ENCODE measurements around the gene SGPL1.
"Not testable (repeated sequence)": the region's sequence is repeated elsewhere in the genome, so short reads cannot be mapped to it uniquely, and the experiment has no call there.

The SGPL1 gene

GRCh38 chr10:70908406-70909296, 92.9 kb downstream of the SGPL1 start:
- no peak for DNase-seq

- no peak for DNase-seq
These were observed 93.7 kb downstream of the SGPL1 start for GRCh38 chr10:70909326-70909935.

- no peak for DNase-seq
These were observed 95.0 kb downstream of the SGPL1 start for GRCh38 chr10:70910486-70911341.

- no peak for DNase-seq
These were observed 95.6 kb downstream of the SGPL1 start for GRCh38 chr10:70911386-70911785.

GRCh38 chr10:70912556-70912955, 96.8 kb downstream of the SGPL1 start:
- no peak for DNase-seq

- no peak for DNase-seq
These were observed 97.6 kb downstream of the SGPL1 start for GRCh38 chr10:70913191-70913892.

GRCh38 chr10:70913893-70914240, 98.1 kb downstream of the SGPL1 start:
- no peak for DNase-seq

- no peak for DNase-seq
These were observed 98.6 kb downstream of the SGPL1 start for GRCh38 chr10:70914316-70914864.

GRCh38 chr10:70915206-70915605, 99.5 kb downstream of the SGPL1 start:
- DNase-seq: no peak

GRCh38 chr10:70915806-70916205, 100.1 kb downstream of the SGPL1 start:
- no peak for DNase-seq

GRCh38 chr10:70916241-70916640, 100.5 kb downstream of the SGPL1 start:
- DNase-seq: no peak

GRCh38 chr10:70917226-70917625, 101.5 kb downstream of the SGPL1 start:
- DNase-seq: no peak

- DNase-seq: no peak
These were observed 101.9 kb downstream of the SGPL1 start for GRCh38 chr10:70917635-70918034.

- peak; percentile 48 for DNase-seq
These were observed 103.2 kb downstream of the SGPL1 start for GRCh38 chr10:70918851-70919530.

GRCh38 chr10:70919906-70920305, 104.2 kb downstream of the SGPL1 start:
- DNase-seq: not testable (repeated sequence)

- no peak for DNase-seq
These were observed 104.8 kb downstream of the SGPL1 start for GRCh38 chr10:70920519-70920918.

GRCh38 chr10:70921285-70921684, 105.5 kb downstream of the SGPL1 start:
- no peak for DNase-seq

GRCh38 chr10:70923696-70924095, 107.9 kb downstream of the SGPL1 start:
- no peak for DNase-seq

GRCh38 chr10:70925377-70926225, 109.9 kb downstream of the SGPL1 start:
- DNase-seq: no peak

- no peak for DNase-seq
These were observed 110.7 kb downstream of the SGPL1 start for GRCh38 chr10:70926226-70927000.
